LNCAP (cell line): ENCODE results near the gene STUM.

Experiments used
- CTCF ChIP-seq: fragments of 450-650 bp; IDR thresholded peaks from 2 replicates; pipeline ENCODE4 v1.5.1; 2017; ENCODE audit warnings: mild to moderate bottlenecking

Gene STUM

DNA sequence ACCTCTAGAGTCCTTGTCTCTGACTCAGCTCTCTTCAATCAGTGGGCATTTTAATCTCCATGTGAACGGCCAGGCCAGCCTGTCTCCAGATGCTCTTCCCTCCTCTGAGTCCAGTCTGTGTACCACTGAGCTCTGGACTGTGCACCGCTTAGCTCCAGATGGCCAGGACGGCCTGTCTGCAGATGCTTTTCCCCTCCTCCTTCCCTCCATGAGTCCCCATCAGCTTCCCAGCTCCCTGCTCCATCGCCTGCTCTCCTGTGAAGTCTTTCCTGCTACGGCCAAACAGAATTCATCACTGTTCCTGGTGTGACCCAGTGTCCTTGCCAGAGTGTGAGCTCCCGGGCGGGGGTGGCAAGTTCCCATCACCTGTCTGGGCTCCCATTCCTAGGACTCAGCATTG lies 42.0 kb downstream of the STUM start:
- no peak for TF ChIP-seq CTCF

- no peak for TF ChIP-seq CTCF
Observed at GRCh38 chr1:226593541-226593940, 45.0 kb downstream of the STUM start.

DNA sequence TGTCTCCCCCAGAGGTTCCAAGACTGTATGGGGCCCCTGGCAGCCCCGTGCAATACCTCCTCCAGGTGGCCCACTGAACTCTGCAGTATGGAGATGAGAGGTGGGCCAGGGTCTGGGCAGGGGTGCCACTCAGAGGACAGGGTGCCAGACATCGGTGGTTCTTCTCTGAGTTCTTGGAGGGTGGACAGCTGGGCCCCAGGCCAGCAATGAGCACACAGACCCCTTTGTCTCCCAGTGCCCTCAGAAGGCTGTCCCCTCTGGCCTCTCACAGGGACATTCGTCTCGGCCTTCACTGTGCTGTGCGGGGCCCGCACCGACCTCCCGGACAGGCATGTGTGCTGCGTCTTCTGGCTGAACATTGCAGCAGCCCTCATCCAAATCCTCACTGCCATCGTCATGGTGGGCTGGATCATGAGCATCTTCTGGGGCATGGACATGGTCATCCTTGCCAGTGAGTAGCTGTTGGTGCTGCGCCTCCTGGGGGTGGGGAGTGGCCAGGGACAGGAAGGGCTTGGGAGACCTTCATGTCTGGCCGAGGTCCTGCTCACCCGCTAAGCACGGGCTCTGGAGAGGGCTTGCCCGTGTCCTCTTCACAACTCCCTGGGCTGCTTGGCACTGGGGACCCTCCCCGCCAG lies 48.1 kb downstream of the STUM start:
- TF ChIP-seq CTCF = no peak

DNA sequence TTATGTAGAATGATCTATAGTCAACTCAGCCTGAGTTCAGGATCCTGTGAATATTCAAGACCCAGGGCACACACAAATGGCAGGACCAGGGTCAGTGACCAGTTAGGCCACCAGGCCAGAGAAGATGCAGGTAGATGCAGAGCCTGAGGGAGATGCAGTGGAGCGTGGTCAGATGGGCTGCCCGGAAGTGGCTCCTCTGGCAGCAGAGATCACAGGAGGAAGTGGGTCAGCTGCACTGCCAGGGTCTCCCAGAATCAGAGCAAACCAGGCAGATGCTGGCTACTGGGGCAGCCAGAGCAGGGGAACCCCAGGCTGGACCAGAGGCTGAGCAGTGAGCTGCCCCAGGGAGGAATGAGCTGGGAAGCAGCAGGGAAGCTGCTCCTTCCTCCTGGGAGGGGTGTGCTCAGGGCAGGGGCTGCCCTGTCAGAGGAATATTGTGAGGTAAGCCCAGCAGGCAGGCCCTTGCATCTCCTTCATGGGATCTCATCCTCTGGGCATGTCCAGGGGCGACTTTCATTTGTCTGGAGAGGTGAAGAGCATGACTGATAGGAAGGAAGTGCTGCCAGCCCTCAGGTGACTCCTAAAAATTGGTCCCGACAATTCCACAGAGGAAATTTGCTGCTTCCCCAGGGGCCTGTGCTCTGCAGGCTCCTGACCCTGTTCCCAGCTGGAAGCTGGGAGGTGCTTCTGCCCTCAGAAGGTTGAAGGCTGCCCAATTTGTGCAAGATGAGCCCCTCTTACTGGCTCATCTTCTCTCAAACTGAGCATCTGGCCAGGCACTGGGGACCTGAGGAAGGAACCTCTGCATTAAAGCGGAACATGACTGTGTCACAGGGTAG lies 49.3 kb downstream of the STUM start:
- no peak for TF ChIP-seq CTCF

GRCh38 chr1:226598455-226598849 lies 49.9 kb downstream of the STUM start:
- TF ChIP-seq CTCF = no peak

GRCh38 chr1:226599636-226600238 lies 51.2 kb downstream of the STUM start:
- no peak for TF ChIP-seq CTCF

DNA sequence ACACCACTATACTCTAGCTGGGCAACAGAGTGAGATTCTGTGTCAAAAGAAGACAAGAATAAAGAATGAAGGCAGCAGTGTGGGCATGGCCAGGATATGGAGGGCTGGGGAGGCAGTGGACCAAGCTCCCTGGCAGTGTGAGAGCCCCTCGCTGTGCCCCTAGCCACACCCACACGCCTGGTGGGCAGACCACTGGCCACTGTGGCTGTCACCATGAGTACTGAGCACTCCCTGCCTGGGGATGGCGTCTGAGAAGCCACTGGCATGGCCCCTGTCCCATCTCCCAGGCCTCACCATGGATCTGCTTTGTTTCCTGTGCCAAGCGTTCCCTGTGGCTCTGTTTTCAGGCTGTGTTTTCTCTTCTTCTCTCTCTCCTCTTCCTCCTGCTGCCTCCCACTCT lies 51.7 kb downstream of the STUM start:
- TF ChIP-seq CTCF = no peak
